ENCODE measurements around the gene GMPR2.

GMPR2 gene

GRCh38 chr14:24273422-24273998 lies 40.8 kb downstream of the GMPR2 start:
- Mint-ChIP-seq H3K36me3 (ENCODE audit: low read depth) (no peaks in the 10 kb centered on the region), H3K27me3 (ENCODE audit: low read depth, poor library complexity) (peaks cover 14% of the 10 kb centered on the region), H3K9me3 (no peaks in the 10 kb centered on the region), H3K4me1 (peaks cover 16% of the 10 kb centered on the region), H3K4me3 (no peak overlapping the region), H3K27ac (no peak overlapping the region)
- DNase-seq = no peak
- TF ChIP-seq CTCF (IDR thresholded peaks at IDR 0.05) = no peak

GRCh38 chr14:24274101-24274543 lies 41.4 kb downstream of the GMPR2 start:
- H3K27ac Mint-ChIP-seq = no peak overlapping the region
- H3K4me1 Mint-ChIP-seq = peaks cover 16% of the 10 kb centered on the region
- H3K9me3 Mint-ChIP-seq = no peaks in the 10 kb centered on the region
- H3K4me3 Mint-ChIP-seq = no peak overlapping the region
- TF ChIP-seq CTCF (IDR thresholded peaks at IDR 0.05) = no peak
- no peaks in the 10 kb centered on the region for H3K36me3 Mint-ChIP-seq (ENCODE audit: low read depth)
- H3K27me3 Mint-ChIP-seq (ENCODE audit: low read depth, poor library complexity) = peaks cover 14% of the 10 kb centered on the region
- DNase-seq = no peak

- no peak for DNase-seq
- Mint-ChIP-seq H3K4me3 (no peak overlapping the region), H3K27ac (no peak overlapping the region), H3K9me3 (no peaks in the 10 kb centered on the region), H3K27me3 (ENCODE audit: low read depth, poor library complexity) (peaks cover 11% of the 10 kb centered on the region), H3K36me3 (ENCODE audit: low read depth) (no peaks in the 10 kb centered on the region), H3K4me1 (peaks cover 9% of the 10 kb centered on the region)
- TF ChIP-seq CTCF (IDR thresholded peaks at IDR 0.05) = no peak
These were observed 44.3 kb downstream of the GMPR2 start for GRCh38 chr14:24277071-24277470.

- Mint-ChIP-seq H3K36me3 (ENCODE audit: low read depth) (no peaks in the 10 kb centered on the region), H3K9me3 (no peaks in the 10 kb centered on the region), H3K27ac (no peak overlapping the region), H3K27me3 (ENCODE audit: low read depth, poor library complexity) (peaks cover 12% of the 10 kb centered on the region), H3K4me3 (no peak overlapping the region), H3K4me1 (peaks cover 2% of the 10 kb centered on the region)
- DNase-seq = no peak
- TF ChIP-seq CTCF (IDR thresholded peaks at IDR 0.05) = no peak
These were observed 45.0 kb downstream of the GMPR2 start for GRCh38 chr14:24277606-24278321.

- H3K27ac Mint-ChIP-seq = no peak overlapping the region
- H3K4me1 Mint-ChIP-seq = no peaks in the 10 kb centered on the region
- no peak for DNase-seq
- no peak for TF ChIP-seq CTCF (IDR thresholded peaks at IDR 0.05)
- H3K27me3 Mint-ChIP-seq (ENCODE audit: low read depth, poor library complexity) = peaks cover 12% of the 10 kb centered on the region
- no peaks in the 10 kb centered on the region for H3K36me3 Mint-ChIP-seq (ENCODE audit: low read depth)
- no peaks in the 10 kb centered on the region for H3K9me3 Mint-ChIP-seq
- H3K4me3 Mint-ChIP-seq = no peak overlapping the region
These were observed 45.7 kb downstream of the GMPR2 start for GRCh38 chr14:24278424-24278823.

Measured in nephron progenitor cell (in vitro differentiated cells).